Mucosa of descending colon (tissue), 3 donors: ENCODE measurements around the gene BTBD10. TPM values are rescaled to one million over a fixed set of nuclear protein-coding genes. Genes with fewer than 3 reads are reported as not detected.
A peak's percentile ranks its signal among the peaks of the same experiment; 100 is the strongest.

ENCODE experiments used
- ATAC-seq: fragments of 200-7000 bp; cut with Tn5 transposase; one replicate; pipeline ENCODE4 v1.9.1; 2020; ENCODE audit warnings: mild to moderate bottlenecking, moderate library complexity
- DNase-seq, 3 donors: peaks; one replicate each; pipeline ENCODE4 v3.0.0-alpha.2; 2020
- H3K36me3 ChIP-seq: fragments of 200-600 bp; one replicate; pipeline ENCODE4 v1.8.0; 2021; ENCODE audit warnings: low read depth, mild to moderate bottlenecking
- H3K4me1 ChIP-seq: fragments of 200-600 bp; one replicate; pipeline ENCODE4 v1.8.0; 2021; ENCODE audit warnings: low read depth, mild to moderate bottlenecking
- H3K4me3 ChIP-seq: fragments of 200-600 bp; one replicate; pipeline ENCODE4 v1.8.0; 2021; ENCODE audit warnings: mild to moderate bottlenecking
- H3K9me3 ChIP-seq: fragments of 200-600 bp; one replicate; pipeline ENCODE4 v1.8.0; 2021; ENCODE audit warnings: mild to moderate bottlenecking
- CTCF ChIP-seq: fragments of 200-600 bp; IDR thresholded peaks from one replicate; pipeline ENCODE4 v1.8.0; 2022; ENCODE audit warnings: antibody characterized with exemption, mild to moderate bottlenecking
- intact Hi-C, 2 donors: fragments of 100-400 bp; cut with DNase I in 1 of 2; cut with micrococcal nuclease in 1 of 2; formaldehyde crosslinking; loops; one replicate each; pipeline versions ENCODE4 v1.11.0 to v1.11.1; 2022; cut with DNase I, micrococcal nuclease
- total RNA-seq, 3 donors: library from RNA; stranded (reverse); fragmentation: NEBNext Ultra II Directional in 2 of 3; extraction: Animal tissue kit (Norgen Biotek cat#: 25700) in 2 of 3; gene quantifications; one replicate each; pipeline versions ENCODE4 v1.2.1 to v1.2.4, GENCODE V29; 2021 to 2023
- donor health status: DM: no; HTN: no; CAD: no; lungs with moderate emphysema.
- donor health status: DM: no; HTN: no; CAD: no.
- donor health status: DM: no; HTN: yes; CAD: no.

BTBD10 gene
- total RNA-seq, 3 donors from 2014 or later, result 28.2 to 37.8 (median 29.5) TPM

GRCh38 chr11:13344818-13345217 lies 118.2 kb downstream of the BTBD10 start:
- TF ChIP-seq CTCF, result no peak
- Histone ChIP-seq H3K4me3 (no peak overlapping the region), H3K9me3 (no peaks in the 10 kb centered on the region), H3K4me1 (peaks cover 8% of the 10 kb centered on the region), H3K36me3 (no peaks in the 10 kb centered on the region)
- DNase-seq (no peak), ATAC-seq (no peak)
- intact Hi-C loops, result loop anchor here (5.0 to 10.0 kb wide), 3 partner anchors 130 to 370 kb away; no protein-coding TSS in a partner anchor

- peak in 1 of 3 donors; percentile 88 for DNase-seq
- H3K36me3 ChIP-seq, result no peaks in the 10 kb centered on the region
- H3K4me3 ChIP-seq, result no peak overlapping the region
- intact Hi-C loops, result loop anchor here (5.0 to 10.0 kb wide), 3 partner anchors 129 to 369 kb away; no protein-coding TSS in a partner anchor
- ATAC-seq, result peak; percentile 75
- peak; percentile 73 for TF ChIP-seq CTCF
- H3K9me3 ChIP-seq, result no peaks in the 10 kb centered on the region
- H3K4me1 ChIP-seq, result peaks cover 8% of the 10 kb centered on the region
Observed at GRCh38 chr11:13343931-13344717, 118.9 kb downstream of the BTBD10 start.

GRCh38 chr11:13343067-13343466 lies 120.0 kb downstream of the BTBD10 start:
- no peak for ATAC-seq

GRCh38 chr11:13341026-13341425 lies 122.0 kb downstream of the BTBD10 start:
- DNase-seq (no peak), ATAC-seq (no peak)
- Histone ChIP-seq H3K36me3 (no peaks in the 10 kb centered on the region), H3K4me3 (no peak overlapping the region), H3K4me1 (peaks cover 12% of the 10 kb centered on the region), H3K9me3 (no peaks in the 10 kb centered on the region)
- intact Hi-C loops, result loop anchor here (5.0 to 10.0 kb wide), 3 partner anchors 126 to 366 kb away; no protein-coding TSS in a partner anchor
- no peak for TF ChIP-seq CTCF

More at GRCh38 chr11:13343067-13343466, 120.0 kb downstream of the BTBD10 start:
- TF ChIP-seq CTCF, result no peak
- Histone ChIP-seq H3K9me3 (no peaks in the 10 kb centered on the region), H3K36me3 (no peaks in the 10 kb centered on the region), H3K4me1 (peaks cover 15% of the 10 kb centered on the region), H3K4me3 (no peak overlapping the region)
- DNase-seq, result no peak
- intact Hi-C loops, result loop anchor here (5.0 to 10.0 kb wide), 3 partner anchors 128 to 368 kb away; no protein-coding TSS in a partner anchor

GRCh38 chr11:13339195-13340153 lies 123.5 kb downstream of the BTBD10 start:
- ATAC-seq, result peak; percentile 47
- TF ChIP-seq CTCF, result no peak
- Histone ChIP-seq H3K4me1 (peaks cover 12% of the 10 kb centered on the region), H3K4me3 (no peak overlapping the region), H3K9me3 (no peaks in the 10 kb centered on the region), H3K36me3 (no peaks in the 10 kb centered on the region)
- no peak for DNase-seq
- intact Hi-C loops, result loop anchor here (5.0 to 10.0 kb wide), 3 partner anchors 125 to 365 kb away; no protein-coding TSS in a partner anchor
